ENCODE data around the gene SPATS2. TPM values are rescaled to one million over a fixed set of nuclear protein-coding genes. Genes with fewer than 3 reads are reported as not detected.
A peak's percentile ranks its signal among the peaks of the same experiment; 100 is the strongest.

SPATS2 gene
- total and polyA plus RNA-seq, 2 donors (not counting 1 experiment from before 2014, with no cell fraction given), result 22.1 to 43.6 TPM

DNA sequence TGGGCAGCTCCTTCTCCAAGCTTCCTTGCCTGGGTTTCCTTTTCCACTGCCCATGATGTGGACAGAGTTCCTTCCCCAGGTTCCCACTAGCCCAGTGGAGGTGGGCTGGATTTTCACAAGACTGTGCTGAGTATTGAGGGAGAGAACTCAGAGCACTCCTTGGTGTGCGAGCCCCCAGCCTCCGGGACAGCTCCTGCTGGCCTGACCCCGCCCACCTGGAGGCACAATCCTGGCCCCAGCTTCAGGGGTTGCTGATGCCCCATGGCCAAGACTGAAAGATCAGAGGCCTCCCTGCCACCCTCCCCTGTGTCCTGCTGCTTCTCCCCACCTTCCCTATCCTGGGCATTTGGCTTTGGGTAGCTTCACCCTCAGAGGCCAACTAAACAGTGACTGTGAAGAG, 179.2 kb downstream of the SPATS2 start:
- Histone ChIP-seq H3K4me1 (ENCODE audit: control insufficient read depth, extremely low read depth, insufficient read depth, low read length) (no peaks in the 10 kb centered on the region), H3K4me2 (ENCODE audit: extremely low read depth, insufficient read depth, low read length) (no peak overlapping the region), H3K27ac (ENCODE audit: insufficient read depth, low read length) (no peak overlapping the region), H3K36me3 (ENCODE audit: control insufficient read depth, insufficient read depth, low read length) (no peaks in the 10 kb centered on the region), H3K9ac (ENCODE audit: insufficient read depth, low read length) (no peak overlapping the region), H3K9me3 (ENCODE audit: control insufficient read depth, insufficient read depth, low read depth, low read length) (no peaks in the 10 kb centered on the region), H3K79me2 (ENCODE audit: control insufficient read depth, insufficient read depth, low read length) (no peaks in the 10 kb centered on the region), H3K4me3 (replicated peaks in 1 of 4; ENCODE audit: control extremely low read depth in 1 of 4, insufficient read depth in 1 of 4, low read depth in 3 of 4, low read length in 4 of 4) (no peak overlapping the region), H4K20me1 (ENCODE audit: control insufficient read depth, extremely low read depth, insufficient read depth, low read length) (no peaks in the 10 kb centered on the region), H2AFZ (ENCODE audit: low read length) (no peak overlapping the region), H3K27me3 (ENCODE audit: control insufficient read depth, insufficient read depth, low read length) (peaks cover 25% of the 10 kb centered on the region)
- DNase-seq (ENCODE audit: low read depth in 2 of 2), result no peak
- TF ChIP-seq, protein P1, sequence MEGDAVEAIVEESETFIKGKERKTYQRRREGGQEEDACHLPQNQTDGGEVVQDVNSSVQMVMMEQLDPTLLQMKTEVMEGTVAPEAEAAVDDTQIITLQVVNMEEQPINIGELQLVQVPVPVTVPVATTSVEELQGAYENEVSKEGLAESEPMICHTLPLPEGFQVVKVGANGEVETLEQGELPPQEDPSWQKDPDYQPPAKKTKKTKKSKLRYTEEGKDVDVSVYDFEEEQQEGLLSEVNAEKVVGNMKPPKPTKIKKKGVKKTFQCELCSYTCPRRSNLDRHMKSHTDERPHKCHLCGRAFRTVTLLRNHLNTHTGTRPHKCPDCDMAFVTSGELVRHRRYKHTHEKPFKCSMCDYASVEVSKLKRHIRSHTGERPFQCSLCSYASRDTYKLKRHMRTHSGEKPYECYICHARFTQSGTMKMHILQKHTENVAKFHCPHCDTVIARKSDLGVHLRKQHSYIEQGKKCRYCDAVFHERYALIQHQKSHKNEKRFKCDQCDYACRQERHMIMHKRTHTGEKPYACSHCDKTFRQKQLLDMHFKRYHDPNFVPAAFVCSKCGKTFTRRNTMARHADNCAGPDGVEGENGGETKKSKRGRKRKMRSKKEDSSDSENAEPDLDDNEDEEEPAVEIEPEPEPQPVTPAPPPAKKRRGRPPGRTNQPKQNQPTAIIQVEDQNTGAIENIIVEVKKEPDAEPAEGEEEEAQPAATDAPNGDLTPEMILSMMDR (conservative IDR thresholded peaks at IDR 0.05 in 1 of 2, IDR thresholded peaks at IDR 0.05 in 1 of 2; ENCODE audit: low read depth in 1 of 2, low read length in 2 of 2), result no peak
- TF ChIP-seq EZH2 (IDR thresholded peaks at IDR 0.05; ENCODE audit: low read length, missing control alignments), result no peak

GRCh38 chr12:49547090-49547690, 179.9 kb downstream of the SPATS2 start:
- H3K79me2 ChIP-seq (ENCODE audit: control insufficient read depth, insufficient read depth, low read length), result no peaks in the 10 kb centered on the region
- H3K9ac ChIP-seq (ENCODE audit: insufficient read depth, low read length), result no peak overlapping the region
- no peaks in the 10 kb centered on the region for H3K36me3 ChIP-seq (ENCODE audit: control insufficient read depth, insufficient read depth, low read length)
- H3K27me3 ChIP-seq (ENCODE audit: control insufficient read depth, insufficient read depth, low read length), result peaks cover 29% of the 10 kb centered on the region
- H3K4me3 ChIP-seq (replicated peaks in 1 of 4; ENCODE audit: control extremely low read depth in 1 of 4, insufficient read depth in 1 of 4, low read depth in 3 of 4, low read length in 4 of 4), result no peak overlapping the region
- no peak overlapping the region for H2AFZ ChIP-seq (ENCODE audit: low read length)
- no peaks in the 10 kb centered on the region for H3K4me1 ChIP-seq (ENCODE audit: control insufficient read depth, extremely low read depth, insufficient read depth, low read length)
- no peak overlapping the region for H3K4me2 ChIP-seq (ENCODE audit: extremely low read depth, insufficient read depth, low read length)
- DNase-seq (ENCODE audit: low read depth in 2 of 2), result no peak
- H3K27ac ChIP-seq (ENCODE audit: insufficient read depth, low read length), result no peak overlapping the region
- TF ChIP-seq, protein P1 (conservative IDR thresholded peaks at IDR 0.05 in 1 of 2, IDR thresholded peaks at IDR 0.05 in 1 of 2; ENCODE audit: low read depth in 1 of 2, low read length in 2 of 2), result no peak
- TF ChIP-seq EZH2 (IDR thresholded peaks at IDR 0.05; ENCODE audit: low read length, missing control alignments), result no peak
- H3K9me3 ChIP-seq (ENCODE audit: control insufficient read depth, insufficient read depth, low read depth, low read length), result no peaks in the 10 kb centered on the region
- H4K20me1 ChIP-seq (ENCODE audit: control insufficient read depth, extremely low read depth, insufficient read depth, low read length), result no peaks in the 10 kb centered on the region

- Histone ChIP-seq H3K4me1 (ENCODE audit: control insufficient read depth, extremely low read depth, insufficient read depth, low read length) (no peaks in the 10 kb centered on the region), H3K9me3 (ENCODE audit: control insufficient read depth, insufficient read depth, low read depth, low read length) (no peaks in the 10 kb centered on the region), H4K20me1 (ENCODE audit: control insufficient read depth, extremely low read depth, insufficient read depth, low read length) (no peaks in the 10 kb centered on the region), H3K27ac (ENCODE audit: insufficient read depth, low read length) (no peak overlapping the region), H3K27me3 (ENCODE audit: control insufficient read depth, insufficient read depth, low read length) (peaks cover 32% of the 10 kb centered on the region), H3K36me3 (ENCODE audit: control insufficient read depth, insufficient read depth, low read length) (no peaks in the 10 kb centered on the region), H3K79me2 (ENCODE audit: control insufficient read depth, insufficient read depth, low read length) (no peaks in the 10 kb centered on the region), H3K9ac (ENCODE audit: insufficient read depth, low read length) (no peak overlapping the region), H2AFZ (ENCODE audit: low read length) (peak overlapping the region; percentile 73), H3K4me3 (replicated peaks in 1 of 4; ENCODE audit: control extremely low read depth in 1 of 4, insufficient read depth in 1 of 4, low read depth in 3 of 4, low read length in 4 of 4) (peak overlapping the region in 1 of 4 experiments; percentile 44), H3K4me2 (ENCODE audit: extremely low read depth, insufficient read depth, low read length) (peak overlapping the region; percentile 83)
- DNase-seq (ENCODE audit: low read depth in 2 of 2), result no peak
- TF ChIP-seq EZH2 (IDR thresholded peaks at IDR 0.05; ENCODE audit: low read length, missing control alignments), result no peak
- TF ChIP-seq, protein P1 (conservative IDR thresholded peaks at IDR 0.05 in 1 of 2, IDR thresholded peaks at IDR 0.05 in 1 of 2; ENCODE audit: low read depth in 1 of 2, low read length in 2 of 2), result no peak
Measured at GRCh38 chr12:49548481-49548821, 181.2 kb downstream of the SPATS2 start.
